GM23338 (cell line): ENCODE data around the gene SENP6. TPM values are rescaled to one million over a fixed set of nuclear protein-coding genes. Genes with fewer than 3 reads are reported as not detected.

Source experiments
- ATAC-seq: fragments of 200-7000 bp; cut with Tn5 transposase; 3 replicates; pipeline ENCODE4 v1.9.1; 2020
- DNase-seq: peaks from one replicate; pipeline ENCODE4 v3.0.0-alpha.2; 2015; ENCODE audit warnings: low spot score
- H2AFZ ChIP-seq: fragments of 200-600 bp; sonication (generic); 2 replicates; pipeline ENCODE4 v1.8.0; 2016; ENCODE audit warnings: antibody characterized with exemption, mild to moderate bottlenecking, moderate library complexity
- H3F3A ChIP-seq: fragments of 200-600 bp; sonication (generic); replicated peaks from 2 replicates; pipeline ENCODE4 v1.8.0; 2017; ENCODE audit warnings: antibody characterized with exemption, mixed run types, low read depth
- H3K27ac ChIP-seq: fragments of 200-600 bp; sonication (generic); 2 replicates; pipeline ENCODE4 v1.6.1; 2016; ENCODE audit warnings: low read depth
- H3K27me3 ChIP-seq: fragments of 200-600 bp; sonication (generic); 2 replicates; pipeline ENCODE4 v1.8.0; 2016; ENCODE audit warnings: mild to moderate bottlenecking, mixed run types, moderate library complexity; ENCODE audit not compliant: insufficient read depth
- H3K36me3 ChIP-seq: fragments of 200-600 bp; sonication (generic); 2 replicates; pipeline ENCODE4 v1.8.0; 2016; ENCODE audit warnings: mild to moderate bottlenecking; ENCODE audit not compliant: insufficient read depth
- H3K4me1 ChIP-seq: fragments of 200-600 bp; sonication (generic); 2 replicates; pipeline ENCODE4 v1.8.0; 2016; ENCODE audit warnings: mild to moderate bottlenecking, moderate library complexity; ENCODE audit not compliant: insufficient read depth
- H3K4me2 ChIP-seq: fragments of 200-600 bp; sonication (generic); 2 replicates; pipeline ENCODE4 v1.7.1; 2017; ENCODE audit warnings: mixed run types
- H3K4me3 ChIP-seq: fragments of 200-600 bp; sonication (generic); 2 replicates; pipeline ENCODE4 v1.6.1; 2016; ENCODE audit warnings: mixed run types
- H3K79me2 ChIP-seq: fragments of 200-600 bp; sonication (generic); replicated peaks from 2 replicates; pipeline ENCODE4 v1.8.0; 2017; ENCODE audit warnings: mild to moderate bottlenecking; ENCODE audit not compliant: insufficient read depth
- H3K9me2 ChIP-seq: fragments of 200-600 bp; sonication (generic); 2 replicates; pipeline ENCODE4 v1.8.0; 2017; ENCODE audit not compliant: insufficient read depth
- H4K20me1 ChIP-seq: fragments of 200-600 bp; sonication (generic); replicated peaks from 2 replicates; pipeline ENCODE4 v1.8.0; 2017; ENCODE audit warnings: mild to moderate bottlenecking; ENCODE audit not compliant: insufficient read depth
- H3K27ac Mint-ChIP-seq: 2 replicates; pipeline ENCODE4 v1.8.0; 2020; ENCODE audit warnings: inconsistent platforms, mild to moderate bottlenecking, moderate library complexity, mixed read lengths
- H3K27me3 Mint-ChIP-seq: 3 replicates; pipeline ENCODE4 v1.8.0; 2022; ENCODE audit warnings: low read depth, mild to moderate bottlenecking, moderate library complexity, mixed read lengths, inconsistent platforms; ENCODE audit not compliant: insufficient read depth, poor library complexity
- H3K36me3 Mint-ChIP-seq: 3 replicates; pipeline ENCODE4 v1.8.0; 2021; ENCODE audit warnings: low read depth, mild to moderate bottlenecking, inconsistent platforms, moderate library complexity, mixed read lengths
- H3K4me1 Mint-ChIP-seq: 3 replicates; pipeline ENCODE4 v1.8.0; 2020; ENCODE audit warnings: mild to moderate bottlenecking, inconsistent platforms, mixed read lengths
- H3K4me3 Mint-ChIP-seq: 3 replicates; pipeline ENCODE4 v1.8.0; 2021; ENCODE audit warnings: moderate library complexity, mild to moderate bottlenecking, inconsistent platforms, mixed read lengths
- H3K9me3 Mint-ChIP-seq: 3 replicates; pipeline ENCODE4 v1.8.0; 2020; ENCODE audit warnings: moderate library complexity, mild to moderate bottlenecking, inconsistent platforms, mixed read lengths
- CREB1 ChIP-seq: fragments of 250-450 bp; sonication (Bioruptor Pico); IDR thresholded peaks from 2 replicates; pipeline ENCODE4 v1.5.0; 2020; ENCODE audit warnings: low read depth, mild to moderate bottlenecking, moderate library complexity
- EZH2 ChIP-seq: fragments of 200-600 bp; sonication (generic); IDR thresholded peaks from one replicate; pipeline ENCODE4 v1.8.0; 2017; ENCODE audit warnings: antibody characterized with exemption, mild to moderate bottlenecking, low read depth; ENCODE audit not compliant: unreplicated experiment
- EZH2phosphoT487 ChIP-seq: fragments of 200-600 bp; sonication (generic); IDR thresholded peaks from one replicate; pipeline ENCODE4 v1.8.1; 2018; ENCODE audit warnings: antibody characterized with exemption; ENCODE audit not compliant: unreplicated experiment
- JUNB ChIP-seq: IDR thresholded peaks from one replicate; pipeline ENCODE4 v1.6.1; 2016; ENCODE audit warnings: antibody characterized with exemption; ENCODE audit not compliant: unreplicated experiment
- NANOG ChIP-seq: IDR thresholded peaks from 2 replicates; pipeline ENCODE4 v1.6.1; 2016; ENCODE audit warnings: antibody characterized with exemption, borderline replicate concordance
- POLR2AphosphoS5 ChIP-seq: IDR thresholded peaks from 2 replicates; pipeline ENCODE4 v1.6.1; 2016; ENCODE audit warnings: antibody characterized with exemption, low read depth
- STAT1 ChIP-seq: IDR thresholded peaks from one replicate; pipeline ENCODE4 v1.6.1; 2016; ENCODE audit warnings: antibody characterized with exemption; ENCODE audit not compliant: unreplicated experiment
- ZNF114 ChIP-seq: fragments of 250-450 bp; sonication (Bioruptor Pico); IDR thresholded peaks from 2 replicates; pipeline ENCODE4 v1.5.0; 2020; ENCODE audit warnings: mild to moderate bottlenecking, moderate library complexity
- ZNF331 ChIP-seq: fragments of 250-450 bp; sonication (Bioruptor Pico); IDR thresholded peaks from 2 replicates; pipeline ENCODE4 v1.5.0; 2020; ENCODE audit warnings: low read depth, mild to moderate bottlenecking, moderate library complexity
- polyA plus RNA-seq: library from polyadenylated mRNA; unstranded; fragments of >200 nt; fragmentation: Nextera tagmentation; extraction: Ambion mirVana; gene quantifications from 2 replicates; pipeline ENCODE4 v1.2.1, GENCODE V29; 2016
- total RNA-seq: library from RNA; depleted of rRNA; stranded (reverse); fragments of >200 nt; shearing (Covaris generic); gene quantifications from 2 replicates; pipeline ENCODE4 v1.2.3, GENCODE V29; 2014
- TF ChIP-seq, protein P1 (sequence below): IDR thresholded peaks from one replicate; pipeline ENCODE4 v1.6.1; 2018; ENCODE audit warnings: antibody characterized with exemption; ENCODE audit not compliant: unreplicated experiment
- TF ChIP-seq, protein P2 (sequence below), 2 experiments: fragments of 200-600 bp in 1 of 2; sonication (generic) in 1 of 2; conservative IDR thresholded peaks; 2 replicates each; pipeline versions ENCODE4 v1.5.1 to v1.6.1; 2016 to 2017; ENCODE audit warnings: antibody characterized with exemption in 2 of 2, low read depth in 2 of 2, mild to moderate bottlenecking in 2 of 2, moderate library complexity in 1 of 2
- TF ChIP-seq, protein P3 (sequence below): IDR thresholded peaks from 2 replicates; pipeline ENCODE4 v1.6.1; 2016; ENCODE audit warnings: antibody characterized with exemption
- TF ChIP-seq, protein P4 (sequence below): fragments of 250-450 bp; sonication (Bioruptor Pico); IDR thresholded peaks from 2 replicates; pipeline ENCODE4 v1.5.0; 2020; ENCODE audit warnings: mild to moderate bottlenecking, moderate library complexity

SENP6 gene
- total and polyA plus RNA-seq, 2 experiments from 2014 or later: 66.6 to 114 TPM

DNA sequence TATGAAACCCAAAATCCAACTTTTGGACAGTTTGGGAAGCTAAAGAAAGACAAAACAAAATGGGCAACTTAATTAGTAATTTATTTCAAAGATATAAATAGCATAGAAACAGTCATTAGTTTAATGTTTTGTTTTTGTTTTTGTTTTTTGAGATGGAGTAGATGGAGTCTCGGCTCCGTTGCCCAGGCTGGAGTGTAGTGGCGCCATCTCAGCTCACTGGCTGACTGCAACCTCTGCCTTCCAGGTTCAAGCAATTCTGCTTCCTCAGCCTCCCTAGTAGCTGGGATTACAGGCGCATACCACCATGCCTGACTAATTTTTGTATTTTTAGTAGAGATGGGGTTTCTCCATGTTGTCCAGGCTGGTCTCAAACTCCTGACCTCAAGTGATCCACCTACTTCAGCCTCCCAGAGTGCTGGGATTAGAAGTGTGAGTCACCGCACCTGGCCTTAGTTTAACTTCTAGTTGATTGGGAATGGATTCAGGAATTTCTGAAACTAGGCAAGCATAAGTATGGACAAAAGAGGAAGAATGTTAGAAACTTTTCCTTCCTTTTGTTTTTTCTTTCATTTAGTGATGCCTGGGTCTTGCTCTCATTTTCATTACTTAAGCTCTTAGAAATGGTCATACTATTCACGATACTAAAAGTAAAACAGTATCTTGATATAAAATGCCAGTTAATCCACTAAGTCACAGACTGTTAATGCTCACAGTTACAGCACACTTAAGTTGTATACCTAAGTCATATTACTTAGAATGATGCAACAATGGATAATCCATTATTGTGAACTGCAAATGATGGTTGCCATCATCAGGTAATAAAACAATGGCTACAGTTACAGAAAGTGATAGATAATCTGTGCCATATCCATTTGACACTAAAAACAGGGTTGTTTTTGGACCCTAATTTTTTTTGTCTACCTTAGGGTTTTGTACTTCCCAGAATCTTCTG is 8.2 kb downstream of the SENP6 start:
- TF ChIP-seq, protein P1, sequence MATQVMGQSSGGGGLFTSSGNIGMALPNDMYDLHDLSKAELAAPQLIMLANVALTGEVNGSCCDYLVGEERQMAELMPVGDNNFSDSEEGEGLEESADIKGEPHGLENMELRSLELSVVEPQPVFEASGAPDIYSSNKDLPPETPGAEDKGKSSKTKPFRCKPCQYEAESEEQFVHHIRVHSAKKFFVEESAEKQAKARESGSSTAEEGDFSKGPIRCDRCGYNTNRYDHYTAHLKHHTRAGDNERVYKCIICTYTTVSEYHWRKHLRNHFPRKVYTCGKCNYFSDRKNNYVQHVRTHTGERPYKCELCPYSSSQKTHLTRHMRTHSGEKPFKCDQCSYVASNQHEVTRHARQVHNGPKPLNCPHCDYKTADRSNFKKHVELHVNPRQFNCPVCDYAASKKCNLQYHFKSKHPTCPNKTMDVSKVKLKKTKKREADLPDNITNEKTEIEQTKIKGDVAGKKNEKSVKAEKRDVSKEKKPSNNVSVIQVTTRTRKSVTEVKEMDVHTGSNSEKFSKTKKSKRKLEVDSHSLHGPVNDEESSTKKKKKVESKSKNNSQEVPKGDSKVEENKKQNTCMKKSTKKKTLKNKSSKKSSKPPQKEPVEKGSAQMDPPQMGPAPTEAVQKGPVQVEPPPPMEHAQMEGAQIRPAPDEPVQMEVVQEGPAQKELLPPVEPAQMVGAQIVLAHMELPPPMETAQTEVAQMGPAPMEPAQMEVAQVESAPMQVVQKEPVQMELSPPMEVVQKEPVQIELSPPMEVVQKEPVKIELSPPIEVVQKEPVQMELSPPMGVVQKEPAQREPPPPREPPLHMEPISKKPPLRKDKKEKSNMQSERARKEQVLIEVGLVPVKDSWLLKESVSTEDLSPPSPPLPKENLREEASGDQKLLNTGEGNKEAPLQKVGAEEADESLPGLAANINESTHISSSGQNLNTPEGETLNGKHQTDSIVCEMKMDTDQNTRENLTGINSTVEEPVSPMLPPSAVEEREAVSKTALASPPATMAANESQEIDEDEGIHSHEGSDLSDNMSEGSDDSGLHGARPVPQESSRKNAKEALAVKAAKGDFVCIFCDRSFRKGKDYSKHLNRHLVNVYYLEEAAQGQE: no peak
- TF ChIP-seq EZH2phosphoT487 (no peak), EZH2 (no peak), NANOG (no peak), ZNF114 (no peak), STAT1 (no peak), POLR2AphosphoS5 (no peak), CREB1 (CRISPR knock-in tag) (no peak), JUNB (no peak), ZNF331 (CRISPR knock-in tag) (no peak)
- TF ChIP-seq, protein P2, sequence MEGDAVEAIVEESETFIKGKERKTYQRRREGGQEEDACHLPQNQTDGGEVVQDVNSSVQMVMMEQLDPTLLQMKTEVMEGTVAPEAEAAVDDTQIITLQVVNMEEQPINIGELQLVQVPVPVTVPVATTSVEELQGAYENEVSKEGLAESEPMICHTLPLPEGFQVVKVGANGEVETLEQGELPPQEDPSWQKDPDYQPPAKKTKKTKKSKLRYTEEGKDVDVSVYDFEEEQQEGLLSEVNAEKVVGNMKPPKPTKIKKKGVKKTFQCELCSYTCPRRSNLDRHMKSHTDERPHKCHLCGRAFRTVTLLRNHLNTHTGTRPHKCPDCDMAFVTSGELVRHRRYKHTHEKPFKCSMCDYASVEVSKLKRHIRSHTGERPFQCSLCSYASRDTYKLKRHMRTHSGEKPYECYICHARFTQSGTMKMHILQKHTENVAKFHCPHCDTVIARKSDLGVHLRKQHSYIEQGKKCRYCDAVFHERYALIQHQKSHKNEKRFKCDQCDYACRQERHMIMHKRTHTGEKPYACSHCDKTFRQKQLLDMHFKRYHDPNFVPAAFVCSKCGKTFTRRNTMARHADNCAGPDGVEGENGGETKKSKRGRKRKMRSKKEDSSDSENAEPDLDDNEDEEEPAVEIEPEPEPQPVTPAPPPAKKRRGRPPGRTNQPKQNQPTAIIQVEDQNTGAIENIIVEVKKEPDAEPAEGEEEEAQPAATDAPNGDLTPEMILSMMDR (conservative IDR thresholded peaks at IDR 0.05; ENCODE audit: low read depth in 2 of 2): no peak
- TF ChIP-seq, protein P3, sequence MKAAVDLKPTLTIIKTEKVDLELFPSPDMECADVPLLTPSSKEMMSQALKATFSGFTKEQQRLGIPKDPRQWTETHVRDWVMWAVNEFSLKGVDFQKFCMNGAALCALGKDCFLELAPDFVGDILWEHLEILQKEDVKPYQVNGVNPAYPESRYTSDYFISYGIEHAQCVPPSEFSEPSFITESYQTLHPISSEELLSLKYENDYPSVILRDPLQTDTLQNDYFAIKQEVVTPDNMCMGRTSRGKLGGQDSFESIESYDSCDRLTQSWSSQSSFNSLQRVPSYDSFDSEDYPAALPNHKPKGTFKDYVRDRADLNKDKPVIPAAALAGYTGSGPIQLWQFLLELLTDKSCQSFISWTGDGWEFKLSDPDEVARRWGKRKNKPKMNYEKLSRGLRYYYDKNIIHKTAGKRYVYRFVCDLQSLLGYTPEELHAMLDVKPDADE: no peak
- TF ChIP-seq, protein P4, sequence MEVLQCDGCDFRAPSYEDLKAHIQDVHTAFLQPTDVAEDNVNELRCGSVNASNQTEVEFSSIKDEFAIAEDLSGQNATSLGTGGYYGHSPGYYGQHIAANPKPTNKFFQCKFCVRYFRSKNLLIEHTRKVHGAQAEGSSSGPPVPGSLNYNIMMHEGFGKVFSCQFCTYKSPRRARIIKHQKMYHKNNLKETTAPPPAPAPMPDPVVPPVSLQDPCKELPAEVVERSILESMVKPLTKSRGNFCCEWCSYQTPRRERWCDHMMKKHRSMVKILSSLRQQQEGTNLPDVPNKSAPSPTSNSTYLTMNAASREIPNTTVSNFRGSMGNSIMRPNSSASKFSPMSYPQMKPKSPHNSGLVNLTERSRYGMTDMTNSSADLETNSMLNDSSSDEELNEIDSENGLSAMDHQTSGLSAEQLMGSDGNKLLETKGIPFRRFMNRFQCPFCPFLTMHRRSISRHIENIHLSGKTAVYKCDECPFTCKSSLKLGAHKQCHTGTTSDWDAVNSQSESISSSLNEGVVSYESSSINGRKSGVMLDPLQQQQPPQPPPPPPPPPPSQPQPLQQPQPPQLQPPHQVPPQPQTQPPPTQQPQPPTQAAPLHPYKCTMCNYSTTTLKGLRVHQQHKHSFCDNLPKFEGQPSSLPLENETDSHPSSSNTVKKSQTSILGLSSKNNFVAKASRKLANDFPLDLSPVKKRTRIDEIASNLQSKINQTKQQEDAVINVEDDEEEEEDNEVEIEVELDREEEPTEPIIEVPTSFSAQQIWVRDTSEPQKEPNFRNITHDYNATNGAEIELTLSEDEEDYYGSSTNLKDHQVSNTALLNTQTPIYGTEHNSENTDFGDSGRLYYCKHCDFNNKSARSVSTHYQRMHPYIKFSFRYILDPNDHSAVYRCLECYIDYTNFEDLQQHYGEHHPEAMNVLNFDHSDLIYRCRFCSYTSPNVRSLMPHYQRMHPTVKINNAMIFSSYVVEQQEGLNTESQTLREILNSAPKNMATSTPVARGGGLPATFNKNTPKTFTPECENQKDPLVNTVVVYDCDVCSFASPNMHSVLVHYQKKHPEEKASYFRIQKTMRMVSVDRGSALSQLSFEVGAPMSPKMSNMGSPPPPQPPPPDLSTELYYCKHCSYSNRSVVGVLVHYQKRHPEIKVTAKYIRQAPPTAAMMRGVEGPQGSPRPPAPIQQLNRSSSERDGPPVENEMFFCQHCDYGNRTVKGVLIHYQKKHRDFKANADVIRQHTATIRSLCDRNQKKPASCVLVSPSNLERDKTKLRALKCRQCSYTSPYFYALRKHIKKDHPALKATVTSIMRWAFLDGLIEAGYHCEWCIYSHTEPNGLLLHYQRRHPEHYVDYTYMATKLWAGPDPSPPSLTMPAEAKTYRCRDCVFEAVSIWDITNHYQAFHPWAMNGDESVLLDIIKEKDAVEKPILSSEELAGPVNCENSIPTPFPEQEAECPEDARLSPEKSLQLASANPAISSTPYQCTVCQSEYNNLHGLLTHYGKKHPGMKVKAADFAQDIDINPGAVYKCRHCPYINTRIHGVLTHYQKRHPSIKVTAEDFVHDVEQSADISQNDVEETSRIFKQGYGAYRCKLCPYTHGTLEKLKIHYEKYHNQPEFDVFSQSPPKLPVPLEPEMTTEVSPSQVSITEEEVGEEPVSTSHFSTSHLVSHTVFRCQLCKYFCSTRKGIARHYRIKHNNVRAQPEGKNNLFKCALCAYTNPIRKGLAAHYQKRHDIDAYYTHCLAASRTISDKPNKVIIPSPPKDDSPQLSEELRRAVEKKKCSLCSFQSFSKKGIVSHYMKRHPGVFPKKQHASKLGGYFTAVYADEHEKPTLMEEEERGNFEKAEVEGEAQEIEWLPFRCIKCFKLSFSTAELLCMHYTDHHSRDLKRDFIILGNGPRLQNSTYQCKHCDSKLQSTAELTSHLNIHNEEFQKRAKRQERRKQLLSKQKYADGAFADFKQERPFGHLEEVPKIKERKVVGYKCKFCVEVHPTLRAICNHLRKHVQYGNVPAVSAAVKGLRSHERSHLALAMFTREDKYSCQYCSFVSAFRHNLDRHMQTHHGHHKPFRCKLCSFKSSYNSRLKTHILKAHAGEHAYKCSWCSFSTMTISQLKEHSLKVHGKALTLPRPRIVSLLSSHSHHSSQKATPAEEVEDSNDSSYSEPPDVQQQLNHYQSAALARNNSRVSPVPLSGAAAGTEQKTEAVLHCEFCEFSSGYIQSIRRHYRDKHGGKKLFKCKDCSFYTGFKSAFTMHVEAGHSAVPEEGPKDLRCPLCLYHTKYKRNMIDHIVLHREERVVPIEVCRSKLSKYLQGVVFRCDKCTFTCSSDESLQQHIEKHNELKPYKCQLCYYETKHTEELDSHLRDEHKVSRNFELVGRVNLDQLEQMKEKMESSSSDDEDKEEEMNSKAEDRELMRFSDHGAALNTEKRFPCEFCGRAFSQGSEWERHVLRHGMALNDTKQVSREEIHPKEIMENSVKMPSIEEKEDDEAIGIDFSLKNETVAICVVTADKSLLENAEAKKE (CRISPR knock-in tag): no peak
- H3K79me2 ChIP-seq: peaks cover 100% of the 10 kb centered on the region
- peaks cover 4% of the 10 kb centered on the region; the same call in 2 of the 3 replicates for H3K36me3 Mint-ChIP-seq
- H3K27me3 ChIP-seq: no peaks in the 10 kb centered on the region
- no peaks in the 10 kb centered on the region for H3K9me3 Mint-ChIP-seq
- no peak overlapping the region for H3K4me3 ChIP-seq
- no peaks in the 10 kb centered on the region for H3K9me2 ChIP-seq
- peaks cover 49% of the 10 kb centered on the region for H3K4me1 ChIP-seq
- peak overlapping the region; percentile 35 for H3K27ac Mint-ChIP-seq
- H3K4me1 Mint-ChIP-seq: peaks cover 57% of the 10 kb centered on the region
- no peak overlapping the region for H2AFZ ChIP-seq
- no peak overlapping the region for H3K4me3 Mint-ChIP-seq
- H4K20me1 ChIP-seq: peaks cover 42% of the 10 kb centered on the region
- ATAC-seq (peak; percentile 29; the same call in 2 of the 3 replicates), DNase-seq (peak; percentile 52)
- no peaks in the 10 kb centered on the region for H3K36me3 ChIP-seq
- H3F3A ChIP-seq: no peaks in the 10 kb centered on the region
- peaks cover 5% of the 10 kb centered on the region for H3K27me3 Mint-ChIP-seq
- H3K4me2 ChIP-seq: peak overlapping the region; percentile 39
- peak overlapping the region; percentile 73 for H3K27ac ChIP-seq
